ENCODE results near the gene ASB18. TPM values are rescaled to one million over a fixed set of nuclear protein-coding genes. Genes with fewer than 3 reads are reported as not detected.

Gene ASB18
- total RNA-seq, 1 experiment from 2014 or later: not detected

GRCh38 chr2:236163471-236164200 is 100.6 kb downstream of the ASB18 start:
- DNase-seq (ENCODE audit: low spot score): no peak

DNA sequence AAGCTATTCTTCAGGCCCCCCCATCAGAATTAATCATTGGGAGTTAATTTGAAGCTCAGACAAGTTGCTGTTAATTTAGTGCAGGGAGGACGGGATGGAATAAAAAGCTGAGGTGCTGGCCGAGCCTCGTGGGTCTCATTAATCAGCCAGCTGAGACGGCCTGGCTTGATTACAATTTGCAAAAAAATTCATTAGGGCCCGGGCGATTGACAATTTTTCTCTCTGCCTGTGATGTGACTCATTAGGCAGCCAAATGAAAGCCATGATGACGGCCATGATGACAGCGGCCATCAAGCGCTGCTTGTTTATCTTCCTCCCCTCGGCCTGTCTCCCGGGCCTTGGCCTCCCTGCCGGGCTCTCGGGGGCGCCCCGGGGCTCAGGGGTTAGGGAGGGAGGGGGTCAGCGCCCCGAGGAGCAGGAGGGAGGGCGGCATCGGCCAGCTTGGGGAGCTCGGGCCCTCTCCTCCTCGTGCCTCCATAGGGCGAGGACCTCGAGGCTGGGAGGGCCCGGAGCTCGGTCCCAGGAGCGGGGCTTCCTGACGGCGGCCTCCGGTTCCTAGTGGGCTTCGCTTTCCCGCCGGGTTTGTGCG is 101.2 kb downstream of the ASB18 start:
- no peak for DNase-seq (ENCODE audit: low spot score)

- no peak for DNase-seq (ENCODE audit: low spot score)
Measured at GRCh38 chr2:236162031-236162845, 102.0 kb downstream of the ASB18 start.

DNA sequence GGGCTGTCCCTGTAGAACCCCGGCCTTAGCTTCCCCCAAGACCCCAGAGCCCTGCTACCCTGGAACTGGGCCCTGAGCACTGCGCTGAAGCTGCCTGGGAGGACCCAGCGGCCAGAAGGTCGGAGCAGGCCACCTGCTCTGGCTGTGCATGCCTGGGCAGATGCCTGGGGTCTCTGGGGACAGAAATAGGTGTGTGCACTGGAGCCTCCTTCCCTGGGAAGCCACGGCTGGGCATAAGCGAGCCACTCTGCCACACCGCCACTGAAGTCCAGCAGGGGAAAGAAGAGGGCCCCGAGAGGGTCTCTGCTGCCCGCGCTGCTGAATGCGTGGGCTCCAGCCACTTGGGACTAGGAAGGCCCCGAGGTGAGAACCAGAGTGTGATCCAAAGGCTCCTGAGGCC is 102.7 kb downstream of the ASB18 start:
- DNase-seq (ENCODE audit: low spot score): no peak

DNA sequence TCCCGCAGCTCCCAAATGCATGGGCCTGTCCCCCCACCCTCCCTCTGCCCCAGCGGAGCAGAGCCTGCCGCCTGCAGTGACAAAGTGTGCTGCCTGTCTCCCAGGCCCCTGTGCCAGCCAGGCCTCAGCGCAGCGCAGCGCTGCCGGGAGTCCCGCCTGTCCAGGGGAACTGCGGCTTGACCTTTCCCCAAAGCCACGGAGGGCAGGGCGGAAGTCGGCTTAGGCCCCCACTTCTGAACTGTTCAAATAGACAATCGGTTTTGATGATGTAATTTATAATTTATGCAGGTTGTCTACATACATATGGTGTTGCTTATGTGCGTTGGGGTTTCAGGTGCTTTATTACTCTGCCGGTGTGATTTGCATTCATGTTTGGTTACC is 103.1 kb downstream of the ASB18 start:
- no peak for DNase-seq (ENCODE audit: low spot score)

- DNase-seq (ENCODE audit: low spot score): no peak
Measured at GRCh38 chr2:236160366-236161081, 103.7 kb downstream of the ASB18 start.

DNA sequence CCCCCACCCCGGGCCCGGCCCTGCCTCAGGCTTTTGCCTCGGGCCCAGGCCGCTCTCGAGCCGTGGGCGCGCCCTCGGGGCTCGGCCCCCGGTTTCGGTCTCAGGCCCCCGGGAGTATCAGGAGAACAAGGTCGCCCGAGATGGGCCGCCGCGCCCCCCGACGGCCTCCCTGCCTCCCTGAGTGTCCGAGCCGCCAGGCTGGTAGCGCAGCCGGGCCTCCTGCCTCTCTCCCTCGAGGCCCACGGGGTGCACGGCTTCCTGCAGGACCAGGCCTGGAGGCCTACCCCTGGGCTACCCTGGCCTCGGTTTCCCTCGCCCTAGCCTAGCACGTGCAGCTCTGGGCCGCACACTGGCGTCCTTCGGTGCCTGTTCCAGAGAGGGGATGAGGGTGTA is 104.4 kb downstream of the ASB18 start:
- DNase-seq (ENCODE audit: low spot score): no peak

- DNase-seq (ENCODE audit: low spot score): no peak
Measured at GRCh38 chr2:236158969-236159777, 105.0 kb downstream of the ASB18 start.

- no peak for DNase-seq (ENCODE audit: low spot score)
Measured at GRCh38 chr2:236157815-236158498, 106.2 kb downstream of the ASB18 start.

DNA sequence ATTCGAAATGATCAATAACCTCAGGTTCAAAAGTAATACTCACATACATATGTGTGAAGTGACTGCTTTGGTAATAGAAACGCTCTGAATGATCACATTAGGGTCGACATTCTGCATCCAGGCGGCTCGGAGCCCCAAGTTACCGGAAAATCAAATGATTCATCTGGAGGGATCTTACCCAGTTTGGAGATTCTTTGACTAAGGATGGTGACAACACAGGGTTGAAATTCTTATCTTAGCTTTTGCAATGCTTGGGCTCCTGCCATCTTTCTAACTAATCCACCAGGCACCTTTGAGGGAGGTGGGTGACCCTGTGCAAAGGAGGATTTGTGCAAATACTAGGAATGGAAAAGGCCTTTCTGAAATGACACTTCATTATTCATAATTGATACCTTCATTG is 106.8 kb downstream of the ASB18 start:
- no peak for DNase-seq (ENCODE audit: low spot score)

DNA sequence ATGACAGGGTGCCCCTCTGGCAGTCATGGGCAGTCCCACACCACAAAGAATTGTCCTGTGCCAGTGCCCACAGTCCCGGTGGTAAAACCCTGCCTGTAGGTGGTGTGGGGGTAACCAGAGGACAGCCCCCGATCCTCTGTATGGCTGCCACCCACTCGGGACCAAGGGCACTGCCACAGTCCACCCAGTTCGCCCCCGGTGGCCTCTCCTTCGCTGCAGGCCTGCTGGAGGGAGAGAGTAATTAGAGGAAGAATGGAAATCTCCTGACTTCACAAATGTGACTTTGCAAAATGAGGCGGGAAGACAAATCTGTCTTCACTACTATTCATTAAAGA is 107.4 kb downstream of the ASB18 start:
- no peak for DNase-seq (ENCODE audit: low spot score)

- no peak for DNase-seq (ENCODE audit: low spot score)
Measured at GRCh38 chr2:236156095-236156859, 107.9 kb downstream of the ASB18 start.

DNA sequence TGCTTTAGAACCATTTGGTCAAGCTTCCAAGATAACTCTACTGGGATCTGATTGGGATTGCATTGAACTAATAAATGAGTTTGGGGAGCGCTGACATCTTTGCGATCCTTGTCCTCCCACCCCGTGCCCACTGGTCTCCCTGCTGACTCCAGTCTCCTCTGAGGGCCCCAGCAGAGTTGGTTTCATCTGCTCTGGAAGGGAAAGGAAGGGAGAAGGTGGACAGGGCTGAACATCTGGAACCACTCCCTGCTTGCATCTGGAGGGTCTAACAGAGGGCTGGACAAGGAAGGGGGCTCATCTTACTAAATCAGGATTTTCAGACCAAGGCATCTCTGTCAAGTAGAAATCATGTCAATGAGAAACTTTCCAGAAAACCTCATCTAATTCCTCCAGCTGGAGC is 108.8 kb downstream of the ASB18 start:
- no peak for DNase-seq (ENCODE audit: low spot score)

GRCh38 chr2:236146436-236146835 is 117.8 kb downstream of the ASB18 start:
- DNase-seq (ENCODE audit: low spot score): no peak

DNA sequence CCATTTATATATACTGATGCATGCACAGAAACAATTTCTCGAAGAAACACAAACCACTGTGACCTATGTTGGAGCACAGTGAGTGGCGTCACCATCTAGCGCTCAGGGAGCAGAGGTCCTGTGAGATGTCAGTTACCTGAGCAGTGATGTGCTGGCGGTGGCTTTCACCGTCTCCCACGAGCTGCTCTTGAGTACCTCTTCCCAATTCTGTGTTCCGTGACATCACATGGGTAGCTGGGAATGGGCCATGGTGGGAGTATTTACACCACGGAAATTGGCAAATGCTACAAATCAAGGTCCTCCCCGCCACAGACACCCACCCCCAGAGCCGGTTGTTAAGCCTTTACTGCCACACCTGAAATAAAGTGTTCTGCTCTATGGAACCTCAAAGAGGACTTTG is 120.4 kb downstream of the ASB18 start:
- DNase-seq (ENCODE audit: low spot score): no peak

Other genes starting within 250 kb of the ASB18 start
- gene GBX2, start 96.0 kb downstream of the ASB18 start, total RNA-seq (2014; rRNA removed; shearing (Covaris generic)): 0.04 and 1.1 TPM in 2 replicates